Parathyroid adenoma (tissue), 2 donors: Measurements from ENCODE around the gene OR51B6.

Experiments used
- H2AFZ ChIP-seq: fragments of 300-600 bp; sonication (generic); one replicate; pipeline ENCODE4 v1.7.0; 2017; ENCODE audit warnings: antibody characterized with exemption, mild to moderate bottlenecking
- H3K27ac ChIP-seq: fragments of 300-600 bp; sonication (generic); one replicate; pipeline ENCODE4 v1.7.0; 2017
- H3K27me3 ChIP-seq: fragments of 300-600 bp; sonication (generic); one replicate; pipeline ENCODE4 v1.7.0; 2017; ENCODE audit warnings: low read length; ENCODE audit not compliant: control insufficient read depth, insufficient read depth
- H3K36me3 ChIP-seq: fragments of 300-600 bp; sonication (generic); one replicate; pipeline ENCODE4 v1.7.0; 2017; ENCODE audit warnings: low read length; ENCODE audit not compliant: control insufficient read depth, insufficient read depth
- H3K4me1 ChIP-seq: fragments of 300-600 bp; sonication (generic); one replicate; pipeline ENCODE4 v1.7.0; 2017; ENCODE audit warnings: control low read depth
- H3K4me2 ChIP-seq: fragments of 300-600 bp; sonication (generic); one replicate; pipeline ENCODE4 v1.7.0; 2017; ENCODE audit warnings: low read length
- H3K4me3 ChIP-seq: fragments of 300-600 bp; sonication (generic); one replicate; pipeline ENCODE4 v1.7.0; 2017; ENCODE audit warnings: low read depth, low read length
- H3K79me2 ChIP-seq: fragments of 300-600 bp; sonication (generic); one replicate; pipeline ENCODE4 v1.7.0; 2017; ENCODE audit warnings: control low read depth
- H3K9ac ChIP-seq: fragments of 300-600 bp; sonication (generic); one replicate; pipeline ENCODE4 v1.7.0; 2017; ENCODE audit warnings: mild to moderate bottlenecking
- H3K9me3 ChIP-seq: fragments of 300-600 bp; sonication (generic); one replicate; pipeline ENCODE4 v1.7.0; 2017; ENCODE audit warnings: low read length; ENCODE audit not compliant: control insufficient read depth
- CTCF ChIP-seq: fragments of 300-600 bp; sonication (generic); IDR thresholded peaks from one replicate; pipeline ENCODE4 v1.7.0; 2017; ENCODE audit warnings: antibody characterized with exemption, mild to moderate bottlenecking
- donor health status: primary hyperparathyroidism.

OR51B6 gene

GRCh38 chr11:5368502-5369043 lies 17.3 kb downstream of the OR51B6 start:
- Histone ChIP-seq H3K4me1 (no peaks in the 10 kb centered on the region), H2AFZ (no peak overlapping the region), H3K4me3 (no peak overlapping the region), H3K4me2 (no peak overlapping the region), H3K79me2 (no peaks in the 10 kb centered on the region), H3K36me3 (no peaks in the 10 kb centered on the region), H3K27me3 (no peaks in the 10 kb centered on the region), H3K27ac (no peak overlapping the region), H3K9ac (no peak overlapping the region), H3K9me3 (no peaks in the 10 kb centered on the region)
- no peak for TF ChIP-seq CTCF

- Histone ChIP-seq H3K4me1 (no peaks in the 10 kb centered on the region), H3K27me3 (no peaks in the 10 kb centered on the region), H3K9me3 (no peaks in the 10 kb centered on the region), H3K4me2 (no peak overlapping the region), H3K4me3 (no peak overlapping the region), H3K27ac (no peak overlapping the region), H2AFZ (no peak overlapping the region), H3K36me3 (no peaks in the 10 kb centered on the region), H3K9ac (no peak overlapping the region), H3K79me2 (no peaks in the 10 kb centered on the region)
- TF ChIP-seq CTCF, result no peak
These were observed 18.5 kb downstream of the OR51B6 start for GRCh38 chr11:5369789-5370188.

- Histone ChIP-seq H3K27me3 (no peaks in the 10 kb centered on the region), H3K4me1 (no peaks in the 10 kb centered on the region)
These were observed 29.5 kb downstream of the OR51B6 start for GRCh38 chr11:5380740-5381342.

GRCh38 chr11:5383576-5383975 lies 32.3 kb downstream of the OR51B6 start, which contains the start of gene OR51M1:
Gene OR51M1, plus strand, starts transcription at chr11:5383812. Its CDS starts 5,587 bp downstream, at chr11:5389399.
- Histone ChIP-seq H3K4me1 (no peaks in the 10 kb centered on the region), H3K9ac (no peak within 1 kb of the TSS), H3K36me3 (no peaks in the 10 kb centered on the region), H3K4me2 (no peak within 1 kb of the TSS), H3K27ac (no peak within 1 kb of the TSS), H2AFZ (no peak within 1 kb of the TSS), H3K79me2 (no peaks in the 10 kb centered on the region), H3K4me3 (no peak within 1 kb of the TSS), H3K9me3 (no peaks in the 10 kb centered on the region), H3K27me3 (no peaks in the 10 kb centered on the region)
- no peak for TF ChIP-seq CTCF

More at GRCh38 chr11:5380740-5381342, 29.5 kb downstream of the OR51B6 start:
- no peaks in the 10 kb centered on the region for H3K36me3 ChIP-seq
- H3K4me2 ChIP-seq, result no peak overlapping the region
- no peaks in the 10 kb centered on the region for H3K9me3 ChIP-seq
- H3K79me2 ChIP-seq, result no peaks in the 10 kb centered on the region
- no peak overlapping the region for H3K4me3 ChIP-seq
- no peak overlapping the region for H3K27ac ChIP-seq
- no peak overlapping the region for H3K9ac ChIP-seq
- TF ChIP-seq CTCF, result peak; percentile 13
- H2AFZ ChIP-seq, result no peak overlapping the region

- no peak overlapping the region for H3K27ac ChIP-seq
- H2AFZ ChIP-seq, result no peak overlapping the region
- no peak overlapping the region for H3K4me3 ChIP-seq
- no peaks in the 10 kb centered on the region for H3K27me3 ChIP-seq
- H3K4me1 ChIP-seq, result no peaks in the 10 kb centered on the region
- no peaks in the 10 kb centered on the region for H3K9me3 ChIP-seq
- H3K9ac ChIP-seq, result no peak overlapping the region
- no peak for TF ChIP-seq CTCF
- no peak overlapping the region for H3K4me2 ChIP-seq
- no peaks in the 10 kb centered on the region for H3K79me2 ChIP-seq
- H3K36me3 ChIP-seq, result no peaks in the 10 kb centered on the region
These were observed 33.0 kb downstream of the OR51B6 start for GRCh38 chr11:5384335-5384734.
